ENCODE measurements around the gene PLAU. TPM values are rescaled to one million over a fixed set of nuclear protein-coding genes. Genes with fewer than 3 reads are reported as not detected.
A peak's percentile ranks its signal among the peaks of the same experiment; 100 is the strongest.

Gene PLAU
- total and polyA plus RNA-seq, 9 of the 15 experiments (the other 6 are each of a cell fraction or from before 2014, with no cell fraction given), result 2.1 to 16.9 (median 3.3) TPM

DNA sequence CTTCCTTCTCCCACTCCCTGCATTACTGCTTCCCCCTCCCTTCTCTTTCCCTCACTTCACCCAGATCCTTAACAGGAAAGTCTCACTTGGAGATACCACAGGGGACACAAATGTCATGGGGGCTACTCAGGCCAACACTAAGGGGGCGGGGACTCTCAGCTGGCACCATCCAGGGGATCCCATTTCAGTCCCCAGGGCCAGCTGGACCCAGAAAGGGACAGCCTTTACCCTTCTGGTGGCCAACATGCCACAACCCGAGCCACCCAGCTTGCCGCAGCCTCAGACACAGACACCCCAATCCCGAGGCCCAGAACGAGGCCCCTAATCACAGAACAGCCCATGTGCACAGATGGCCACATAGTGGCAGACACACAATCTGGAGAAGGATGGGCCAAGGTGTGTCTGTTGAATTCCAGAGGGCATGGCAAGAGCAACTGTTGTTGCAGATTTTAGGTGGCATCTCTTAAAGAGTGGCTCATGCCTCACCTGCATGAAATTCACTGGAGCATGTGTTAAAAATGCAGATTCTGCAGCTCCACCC lies 42.2 kb upstream of the PLAU start:
- H3K9me1 ChIP-seq (ENCODE audit: control insufficient read depth, insufficient read depth, low read length), result no peaks in the 10 kb centered on the region
- no peak overlapping the region for H3K27ac ChIP-seq (ENCODE audit: extremely low read depth, low read depth, low read length)
- peak; percentile 29 for FAIRE-seq
- intact Hi-C loops (cut with micrococcal nuclease), result no loop called here
- DNase-seq (ENCODE audit: extremely low read depth in 1 of 4, low spot score in 3 of 4), result no peak
- WGBS (ENCODE audit: insufficient coverage, low coverage, missing lambda C conversion rate), result 90% methylated on average over 5 of the region's 5 CpGs
- no peak overlapping the region for H3K4me3 ChIP-seq
- peaks cover 23 to 24% of the 10 kb centered on the region in 2 experiments for H3K4me1 ChIP-seq (replicated peaks in 1 of 2; ENCODE audit: control insufficient read depth in 2 of 2, insufficient read depth in 2 of 2, low read length in 2 of 2)
- H3K27me3 ChIP-seq (ENCODE audit: control insufficient read depth in 2 of 2, insufficient read depth in 2 of 2, low read length in 2 of 2), result no peaks in the 10 kb centered on the region
- peaks cover 18% of the 10 kb centered on the region; the same call in 1 of the 2 replicates for H4K20me1 ChIP-seq (replicated peaks; ENCODE audit: control insufficient read depth, insufficient read depth, low read length)
- no peak for TF ChIP-seq SMARCC2 (IDR thresholded peaks at IDR 0.05; ENCODE audit: low read depth)
- TF ChIP-seq, protein P1, sequence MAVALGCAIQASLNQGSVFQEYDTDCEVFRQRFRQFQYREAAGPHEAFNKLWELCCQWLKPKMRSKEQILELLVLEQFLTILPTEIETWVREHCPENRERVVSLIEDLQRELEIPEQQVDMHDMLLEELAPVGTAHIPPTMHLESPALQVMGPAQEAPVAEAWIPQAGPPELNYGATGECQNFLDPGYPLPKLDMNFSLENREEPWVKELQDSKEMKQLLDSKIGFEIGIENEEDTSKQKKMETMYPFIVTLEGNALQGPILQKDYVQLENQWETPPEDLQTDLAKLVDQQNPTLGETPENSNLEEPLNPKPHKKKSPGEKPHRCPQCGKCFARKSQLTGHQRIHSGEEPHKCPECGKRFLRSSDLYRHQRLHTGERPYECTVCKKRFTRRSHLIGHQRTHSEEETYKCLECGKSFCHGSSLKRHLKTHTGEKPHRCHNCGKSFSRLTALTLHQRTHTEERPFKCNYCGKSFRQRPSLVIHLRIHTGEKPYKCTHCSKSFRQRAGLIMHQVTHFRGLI (CRISPR knock-in tag; IDR thresholded peaks at IDR 0.05), result no peak
- 0 out of 2 replicates have a peak, but pooled peaks have one; percentile 23 for TF ChIP-seq RBFOX2 (IDR thresholded peaks at IDR 0.05; ENCODE audit: low read depth, low read length)
- TF ChIP-seq ZNF778 (CRISPR knock-in tag; IDR thresholded peaks at IDR 0.05), result no peak
- TF ChIP-seq, protein P2, sequence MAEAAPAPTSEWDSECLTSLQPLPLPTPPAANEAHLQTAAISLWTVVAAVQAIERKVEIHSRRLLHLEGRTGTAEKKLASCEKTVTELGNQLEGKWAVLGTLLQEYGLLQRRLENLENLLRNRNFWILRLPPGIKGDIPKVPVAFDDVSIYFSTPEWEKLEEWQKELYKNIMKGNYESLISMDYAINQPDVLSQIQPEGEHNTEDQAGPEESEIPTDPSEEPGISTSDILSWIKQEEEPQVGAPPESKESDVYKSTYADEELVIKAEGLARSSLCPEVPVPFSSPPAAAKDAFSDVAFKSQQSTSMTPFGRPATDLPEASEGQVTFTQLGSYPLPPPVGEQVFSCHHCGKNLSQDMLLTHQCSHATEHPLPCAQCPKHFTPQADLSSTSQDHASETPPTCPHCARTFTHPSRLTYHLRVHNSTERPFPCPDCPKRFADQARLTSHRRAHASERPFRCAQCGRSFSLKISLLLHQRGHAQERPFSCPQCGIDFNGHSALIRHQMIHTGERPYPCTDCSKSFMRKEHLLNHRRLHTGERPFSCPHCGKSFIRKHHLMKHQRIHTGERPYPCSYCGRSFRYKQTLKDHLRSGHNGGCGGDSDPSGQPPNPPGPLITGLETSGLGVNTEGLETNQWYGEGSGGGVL (CRISPR knock-in tag; IDR thresholded peaks at IDR 0.05), result no peak
- TF ChIP-seq SUPT5H (IDR thresholded peaks at IDR 0.05), result no peak
- ATAC-seq, result no peak
- no TSS peak for BruUV-seq (replicated peaks)
- in situ Hi-C loops (cut with MboI), result no loop called here
- H3K36me3 ChIP-seq (ENCODE audit: control insufficient read depth, insufficient read depth, low read length), result peaks cover 85% of the 10 kb centered on the region
- H3K9ac ChIP-seq (ENCODE audit: insufficient read depth in 1 of 2, low read depth in 2 of 2, low read length in 2 of 2), result peak overlapping the region in 1 of 2 experiments; percentile 53; a peak in 1 of 4 replicates
- ChIA-PET CTCF (ENCODE audit: low intra/inter-chr PET ratio) (no interaction called here), POLR2A (interaction anchor here (0.6 kb wide), 1 partner anchor 24 kb away, joined by 3 read pairs; no protein-coding TSS in a partner anchor)
- peaks cover 18% of the 10 kb centered on the region for H3K79me2 ChIP-seq (ENCODE audit: control insufficient read depth, insufficient read depth, low read length)
- H2AFZ ChIP-seq (ENCODE audit: low read depth, low read length), result no peak overlapping the region
- no peak overlapping the region for H3K4me2 ChIP-seq (ENCODE audit: insufficient read depth, low read length)
- H3K9me3 ChIP-seq (replicated peaks; ENCODE audit: control insufficient read depth, insufficient read depth, low read depth, low read length), result no peaks in the 10 kb centered on the region

Measured in K562 (cell line).